ENCODE measurements around the gene FBXL7. TPM values are rescaled to one million over a fixed set of nuclear protein-coding genes. Genes with fewer than 3 reads are reported as not detected.

The FBXL7 gene
- total RNA-seq, 6 experiments from 2014 or later, result 12.7 to 19.2 (median 16.8) TPM

GRCh38 chr5:15887093-15887492, 387.1 kb downstream of the FBXL7 start:
- no peak overlapping the region for H3K27ac Mint-ChIP-seq
- no peaks in the 10 kb centered on the region for H3K36me3 Mint-ChIP-seq (ENCODE audit: low read depth)
- H3K4me3 Mint-ChIP-seq, result no peak overlapping the region
- peaks cover 18% of the 10 kb centered on the region for H3K4me1 Mint-ChIP-seq (ENCODE audit: low read depth)
- H3K9me3 Mint-ChIP-seq, result no peaks in the 10 kb centered on the region
- DNase-seq, result no peak
- no peak for TF ChIP-seq CTCF (IDR thresholded peaks at IDR 0.05)
- H3K27me3 Mint-ChIP-seq (ENCODE audit: insufficient read depth), result peaks cover 2% of the 10 kb centered on the region; the same call in 1 of the 2 replicates

GRCh38 chr5:15889001-15889400, 389.0 kb downstream of the FBXL7 start:
- H3K27ac Mint-ChIP-seq, result no peak overlapping the region
- H3K4me1 Mint-ChIP-seq (ENCODE audit: low read depth), result peaks cover 18% of the 10 kb centered on the region
- no peaks in the 10 kb centered on the region for H3K36me3 Mint-ChIP-seq (ENCODE audit: low read depth)
- H3K27me3 Mint-ChIP-seq (ENCODE audit: insufficient read depth), result no peaks in the 10 kb centered on the region
- H3K4me3 Mint-ChIP-seq, result no peak overlapping the region
- TF ChIP-seq CTCF (IDR thresholded peaks at IDR 0.05), result no peak
- no peak for DNase-seq
- no peaks in the 10 kb centered on the region for H3K9me3 Mint-ChIP-seq

GRCh38 chr5:15893866-15894265, 393.9 kb downstream of the FBXL7 start:
- Mint-ChIP-seq H3K9me3 (no peaks in the 10 kb centered on the region), H3K27me3 (ENCODE audit: insufficient read depth) (no peaks in the 10 kb centered on the region), H3K27ac (no peak overlapping the region), H3K4me1 (ENCODE audit: low read depth) (no peaks in the 10 kb centered on the region), H3K36me3 (ENCODE audit: low read depth) (no peaks in the 10 kb centered on the region), H3K4me3 (no peak overlapping the region)
- TF ChIP-seq CTCF (IDR thresholded peaks at IDR 0.05), result no peak
- DNase-seq, result no peak

- no peak for DNase-seq
- no peak overlapping the region for H3K27ac Mint-ChIP-seq
These were observed 397.7 kb downstream of the FBXL7 start for GRCh38 chr5:15897656-15898055.

GRCh38 chr5:15898641-15899040, 398.7 kb downstream of the FBXL7 start:
- H3K4me3 Mint-ChIP-seq, result no peak overlapping the region
- no peak for DNase-seq
- H3K27ac Mint-ChIP-seq, result no peak overlapping the region
- no peaks in the 10 kb centered on the region; the same call in none of the 2 replicates for H3K27me3 Mint-ChIP-seq (ENCODE audit: insufficient read depth)
- H3K36me3 Mint-ChIP-seq (ENCODE audit: low read depth), result no peaks in the 10 kb centered on the region
- peaks cover 14% of the 10 kb centered on the region; the same call in 1 of the 2 replicates for H3K4me1 Mint-ChIP-seq (ENCODE audit: low read depth)
- no peak for TF ChIP-seq CTCF (IDR thresholded peaks at IDR 0.05)
- H3K9me3 Mint-ChIP-seq, result no peaks in the 10 kb centered on the region

More at GRCh38 chr5:15897656-15898055, 397.7 kb downstream of the FBXL7 start:
- TF ChIP-seq CTCF (IDR thresholded peaks at IDR 0.05), result no peak
- H3K36me3 Mint-ChIP-seq (ENCODE audit: low read depth), result no peaks in the 10 kb centered on the region
- H3K9me3 Mint-ChIP-seq, result no peaks in the 10 kb centered on the region
- peaks cover 14% of the 10 kb centered on the region; the same call in 1 of the 2 replicates for H3K4me1 Mint-ChIP-seq (ENCODE audit: low read depth)
- no peak overlapping the region for H3K4me3 Mint-ChIP-seq
- H3K27me3 Mint-ChIP-seq (ENCODE audit: insufficient read depth), result no peaks in the 10 kb centered on the region; the same call in none of the 2 replicates

GRCh38 chr5:15899481-15899880, 399.5 kb downstream of the FBXL7 start:
- TF ChIP-seq CTCF (IDR thresholded peaks at IDR 0.05), result no peak
- Mint-ChIP-seq H3K27me3 (ENCODE audit: insufficient read depth) (no peaks in the 10 kb centered on the region; the same call in none of the 2 replicates), H3K27ac (no peak overlapping the region), H3K4me3 (no peak overlapping the region), H3K4me1 (ENCODE audit: low read depth) (peaks cover 14% of the 10 kb centered on the region; the same call in 1 of the 2 replicates), H3K9me3 (no peaks in the 10 kb centered on the region), H3K36me3 (ENCODE audit: low read depth) (no peaks in the 10 kb centered on the region)
- DNase-seq, result no peak
